Stomach (tissue), 9 donors: ENCODE results near the gene SLC15A2. TPM values are rescaled to one million over a fixed set of nuclear protein-coding genes. Genes with fewer than 3 reads are reported as not detected.

ENCODE experiments used
- DNase-seq, 2 donors: peaks; one replicate each; pipeline versions ENCODE4 v3.0.0 to v3.0.0-alpha.2; 2013 to 2019
- H3K27ac ChIP-seq, 5 donors: fragments of 200-600 bp in 4 of 5; sonication (generic) in 4 of 5; one replicate each; pipeline ENCODE4 v1.5.1; 2013 to 2019; ENCODE audit warnings: mild to moderate bottlenecking in 1 of 5, moderate library complexity in 1 of 5
- H3K27me3 ChIP-seq, 3 donors: fragments of 200-600 bp; sonication (generic); one replicate each; pipeline ENCODE4 v1.5.1; 2017 to 2019; ENCODE audit warnings: mixed run types in 1 of 3
- H3K36me3 ChIP-seq, 4 donors: fragments of 200-600 bp; sonication (generic); 1 replicate in 3 of 4; 2 replicates in 1 of 4; pipeline ENCODE4 v1.5.1; 2016 to 2019
- H3K4me1 ChIP-seq, 4 donors: fragments of 200-600 bp; sonication (generic); one replicate each; pipeline ENCODE4 v1.5.1; 2016 to 2019
- H3K4me3 ChIP-seq, 4 donors: fragments of 200-600 bp; sonication (generic) in 3 of 4; one replicate each; pipeline ENCODE4 v1.5.1; 2016 to 2019; ENCODE audit warnings: mild to moderate bottlenecking in 1 of 4
- H3K9me3 ChIP-seq, 4 donors: fragments of 200-600 bp; sonication (generic); one replicate each; pipeline ENCODE4 v1.5.1; 2016 to 2019
- CTCF ChIP-seq, 7 experiments: fragments of 450-650 bp in 4 of 7; fragments of 200-600 bp in 3 of 7; sonication (generic) in 3 of 7; IDR thresholded peaks; one replicate each; pipeline ENCODE4 v1.5.1; 2016 to 2019; ENCODE audit warnings: antibody characterized with exemption in 7 of 7, control low read depth in 2 of 7, mild to moderate bottlenecking in 1 of 7
- EP300 ChIP-seq: sonication (generic); formaldehyde crosslinking; IDR thresholded peaks from one replicate; pipeline ENCODE4 v1.6.1; 2017; ENCODE audit warnings: antibody characterized with exemption
- POLR2A ChIP-seq, 4 donors: fragments of 450-650 bp; IDR thresholded peaks; one replicate each; pipeline ENCODE4 v1.6.1; 2016; ENCODE audit warnings: antibody characterized with exemption in 4 of 4, control low read depth in 2 of 4, mild to moderate bottlenecking in 1 of 4, moderate library complexity in 1 of 4
- POLR2AphosphoS5 ChIP-seq, 3 donors: sonication (generic); formaldehyde crosslinking; IDR thresholded peaks; one replicate each; pipeline ENCODE4 v1.6.1; 2016; ENCODE audit warnings: antibody characterized with exemption in 3 of 3
- WGBS, 5 donors: extraction: QIAGEN DNeasy Blood & Tissue Kit in 3 of 5; methylation state at CpG; one replicate each; pipeline versions ENCODE4 v1.1.5 to v1.1.7; 2013 to 2018; 5-methylcytosine and 5-hydroxymethylcytosine counted together
- intact Hi-C: fragments of 100-400 bp; cut with DNase I; formaldehyde crosslinking; loops from one replicate; pipeline ENCODE4 v1.15.1; 2023; ENCODE audit warnings: low total_unique reads
- polyA plus RNA-seq, 3 donors: library from polyadenylated mRNA; stranded (reverse); fragments of 200-250 nt; gene quantifications; one replicate each; pipeline ENCODE4 v1.2.3, GENCODE V29; 2013
- total RNA-seq, 5 donors: library from RNA; depleted of rRNA; stranded (reverse); fragments of >200 nt; gene quantifications; one replicate each; pipeline versions ENCODE4 v1.1.0 to v1.2.3, GENCODE V29; 2014 to 2016
- donor health status: healthy with polysubstance abuse.
- donor health status: Bipolar disorder and iron deficiency.
- donor health status: healthy.

SLC15A2 gene
- total and polyA plus RNA-seq, 8 donors: 0.44 to 16.5 (median 5.6) TPM; not detected in 2

- Histone ChIP-seq H3K36me3 (no peaks in the 10 kb centered on the region), H3K4me1 (peaks cover 0 to 7% (median 2%) of the 10 kb centered on the region in 4 donors), H3K27ac (no peak overlapping the region), H3K9me3 (peaks cover 0 to 5% (median 3%) of the 10 kb centered on the region in 4 donors), H3K27me3 (no peaks in the 10 kb centered on the region), H3K4me3 (no peak overlapping the region)
- intact Hi-C loops: no loop called here
- DNase-seq: no peak
- no peak for TF ChIP-seq CTCF (IDR thresholded peaks at IDR 0.05)
- no peak for TF ChIP-seq EP300
- TF ChIP-seq POLR2A (IDR thresholded peaks at IDR 0.05): no peak
- TF ChIP-seq POLR2AphosphoS5 (IDR thresholded peaks at IDR 0.05): no peak
- WGBS, 5 donors: 57 to 83% (median 76%) methylated on average over 1 of the region's 1 CpG
Observed at GRCh38 chr3:121975702-121976302, 81.6 kb downstream of the SLC15A2 start.

GRCh38 chr3:121976727-121977126 is 82.5 kb downstream of the SLC15A2 start:
- Histone ChIP-seq H3K27me3 (no peaks in the 10 kb centered on the region), H3K36me3 (no peaks in the 10 kb centered on the region), H3K4me1 (peaks cover 0 to 7% (median 2%) of the 10 kb centered on the region in 4 donors), H3K27ac (no peak overlapping the region), H3K4me3 (no peak overlapping the region), H3K9me3 (peaks cover 0 to 5% (median 3%) of the 10 kb centered on the region in 4 donors)
- DNase-seq: no peak
- intact Hi-C loops: no loop called here
- WGBS, 5 donors: 35 to 59% (median 47%) methylated on average over 1 of the region's 1 CpG
- TF ChIP-seq EP300: no peak
- no peak for TF ChIP-seq CTCF (IDR thresholded peaks at IDR 0.05)

GRCh38 chr3:121979246-121979645 is 85.0 kb downstream of the SLC15A2 start:
- intact Hi-C loops: no loop called here
- TF ChIP-seq CTCF (IDR thresholded peaks at IDR 0.05) (no peak), EP300 (no peak), POLR2AphosphoS5 (IDR thresholded peaks at IDR 0.05) (no peak), POLR2A (IDR thresholded peaks at IDR 0.05) (no peak)
- Histone ChIP-seq H3K36me3 (no peaks in the 10 kb centered on the region), H3K4me3 (no peak overlapping the region), H3K4me1 (peaks cover 0 to 7% (median 2%) of the 10 kb centered on the region in 4 donors), H3K27ac (no peak overlapping the region), H3K27me3 (no peaks in the 10 kb centered on the region), H3K9me3 (peaks cover 2 to 21% (median 11%) of the 10 kb centered on the region in 4 donors)
- WGBS, 5 donors: 79 to 84% (median 84%) methylated on average over 2 of the region's 2 CpGs
- no peak for DNase-seq

- Histone ChIP-seq H3K27ac (no peak overlapping the region), H3K36me3 (no peaks in the 10 kb centered on the region), H3K4me1 (peaks cover 0 to 7% (median 2%) of the 10 kb centered on the region in 4 donors), H3K9me3 (peaks cover 2 to 21% (median 11%) of the 10 kb centered on the region in 4 donors), H3K4me3 (no peak overlapping the region), H3K27me3 (no peaks in the 10 kb centered on the region)
- TF ChIP-seq POLR2AphosphoS5 (IDR thresholded peaks at IDR 0.05) (no peak), CTCF (IDR thresholded peaks at IDR 0.05) (no peak), POLR2A (IDR thresholded peaks at IDR 0.05) (no peak), EP300 (no peak)
- DNase-seq: no peak
- intact Hi-C loops: no loop called here
Observed at GRCh38 chr3:121979734-121980449, 85.7 kb downstream of the SLC15A2 start.
